CD14-positive monocyte (primary cell): ENCODE data around the gene CUBN. TPM values are rescaled to one million over a fixed set of nuclear protein-coding genes. Genes with fewer than 3 reads are reported as not detected.

Experiments
- DNase-seq, 3 donors: peaks; one replicate each; pipeline ENCODE4 v3.0.0-alpha.2; 2011 to 2022
- H2AFZ ChIP-seq: 2 replicates; pipeline ENCODE4 v1.6.0; 2012; ENCODE audit warnings: mild to moderate bottlenecking, low read depth, low read length, inconsistent platforms; ENCODE audit not compliant: insufficient read depth, poor library complexity, severe bottlenecking
- H3K27ac ChIP-seq, 2 donors: 1 replicate in 1 of 2; 2 replicates in 1 of 2; pipeline ENCODE4 v1.5.1; 2012 to 2013; ENCODE audit warnings: low read length in 2 of 2, control low read depth in 1 of 2, inconsistent platforms in 1 of 2, low read depth in 1 of 2, mild to moderate bottlenecking in 1 of 2
- H3K27me3 ChIP-seq, 2 donors: one replicate each; pipeline versions ENCODE4 v1.6.0 to v1.6.1; 2011 to 2013; ENCODE audit warnings: low read length in 2 of 2; ENCODE audit not compliant: control insufficient read depth in 2 of 2, insufficient read depth in 2 of 2
- H3K36me3 ChIP-seq, 2 donors: replicated peaks in 1 of 2; 1 replicate in 1 of 2; 2 replicates in 1 of 2; pipeline versions ENCODE4 v1.5.1 to v1.6.1; 2012 to 2013; ENCODE audit warnings: low read length in 2 of 2, control low read depth in 1 of 2, inconsistent platforms in 1 of 2, mild to moderate bottlenecking in 1 of 2; ENCODE audit not compliant: insufficient read depth in 2 of 2, control insufficient read depth in 1 of 2
- H3K4me1 ChIP-seq, 2 donors: 1 replicate in 1 of 2; 2 replicates in 1 of 2; pipeline versions ENCODE4 v1.5.1 to v1.6.1; 2012 to 2013; ENCODE audit warnings: low read length in 2 of 2, control low read depth in 1 of 2, inconsistent platforms in 1 of 2, mild to moderate bottlenecking in 1 of 2, moderate library complexity in 1 of 2; ENCODE audit not compliant: insufficient read depth in 2 of 2, control insufficient read depth in 1 of 2
- H3K4me2 ChIP-seq: replicated peaks from 2 replicates; pipeline ENCODE3; 2012; ENCODE audit warnings: low read length, moderate library complexity, mild to moderate bottlenecking; ENCODE audit not compliant: poor library complexity, severe bottlenecking; ENCODE audit errors: extremely low read depth
- H3K4me3 ChIP-seq, 3 experiments: fragments of 200-600 bp in 1 of 3; sonication (generic) in 1 of 3; replicated peaks in 1 of 3; 1 replicate in 2 of 3; 2 replicates in 1 of 3; pipeline ENCODE4 v1.5.1; 2011 to 2013; ENCODE audit warnings: low read length in 3 of 3, mild to moderate bottlenecking in 3 of 3, control low read depth in 2 of 3, low read depth in 2 of 3, inconsistent platforms in 1 of 3, moderate library complexity in 1 of 3
- H3K79me2 ChIP-seq: 2 replicates; pipeline ENCODE4 v1.6.0; 2012; ENCODE audit warnings: mild to moderate bottlenecking, control low read depth, inconsistent platforms, low read length, moderate library complexity; ENCODE audit not compliant: insufficient read depth
- H3K9ac ChIP-seq: 2 replicates; pipeline ENCODE4 v1.6.0; 2017; ENCODE audit warnings: low read length, mild to moderate bottlenecking; ENCODE audit not compliant: insufficient read depth, poor library complexity, severe bottlenecking
- H3K9me3 ChIP-seq, 2 donors: replicated peaks in 1 of 2; 1 replicate in 1 of 2; 2 replicates in 1 of 2; pipeline versions ENCODE4 v1.5.1 to v1.6.1; 2012 to 2013; ENCODE audit warnings: low read length in 2 of 2, control low read depth in 1 of 2; ENCODE audit not compliant: control insufficient read depth in 1 of 2, insufficient read depth in 1 of 2
- H4K20me1 ChIP-seq: 2 replicates; pipeline ENCODE4 v1.6.0; 2012; ENCODE audit warnings: mild to moderate bottlenecking, low read length, control low read depth, moderate library complexity; ENCODE audit not compliant: insufficient read depth
- H3K27ac Mint-ChIP-seq, 7 donors: one replicate each; pipeline ENCODE4 v1.8.0; 2020; ENCODE audit warnings: mild to moderate bottlenecking in 7 of 7, mixed read lengths in 7 of 7, moderate library complexity in 6 of 7, inconsistent platforms in 2 of 7
- H3K27me3 Mint-ChIP-seq, 3 donors: one replicate each; pipeline ENCODE4 v1.8.0; 2021 to 2022; ENCODE audit warnings: low read depth in 3 of 3, mild to moderate bottlenecking in 3 of 3, mixed read lengths in 3 of 3, moderate library complexity in 3 of 3, inconsistent platforms in 1 of 3
- H3K36me3 Mint-ChIP-seq, 2 donors: one replicate each; pipeline ENCODE4 v1.8.0; 2020; ENCODE audit warnings: mixed read lengths in 2 of 2, inconsistent platforms in 1 of 2, mild to moderate bottlenecking in 1 of 2
- H3K4me1 Mint-ChIP-seq: one replicate; pipeline ENCODE4 v1.8.0; 2020; ENCODE audit warnings: mild to moderate bottlenecking, mixed read lengths
- H3K4me3 Mint-ChIP-seq, 2 donors: one replicate each; pipeline ENCODE4 v1.8.0; 2020; ENCODE audit warnings: mild to moderate bottlenecking in 2 of 2, mixed read lengths in 2 of 2, moderate library complexity in 1 of 2
- H3K9me3 Mint-ChIP-seq, 7 donors: one replicate each; pipeline ENCODE4 v1.8.0; 2020 to 2022; ENCODE audit warnings: mixed read lengths in 7 of 7, mild to moderate bottlenecking in 6 of 7, moderate library complexity in 6 of 7, inconsistent platforms in 2 of 7
- CTCF ChIP-seq: fragments of 200-600 bp; IDR thresholded peaks from one replicate; pipeline ENCODE4 v1.8.0; 2022; ENCODE audit warnings: antibody characterized with exemption, mild to moderate bottlenecking
- WGBS: methylation state at CpG from one replicate; pipeline ENCODE4 v1.1.5; 2013; ENCODE audit warnings: missing lambda C conversion rate; ENCODE audit not compliant: insufficient coverage; 5-methylcytosine and 5-hydroxymethylcytosine counted together
- intact Hi-C, 2 donors: fragments of 100-400 bp; cut with micrococcal nuclease; formaldehyde crosslinking; loops; one replicate each; pipeline versions ENCODE4 v1.15.0 to v1.15.1; 2023
- polyA plus RNA-seq, 3 donors: library from polyadenylated mRNA; depleted of rRNA in 1 of 3; unstranded in 2 of 3; stranded (reverse) in 1 of 3; fragments of 300-500 nt in 2 of 3; fragments of >200 nt in 1 of 3; fragmentation: Illumina TruSeq in 2 of 3; gene quantifications; 1 replicate in 2 of 3; 2 replicates in 1 of 3; pipeline ENCODE4 v1.2.3, GENCODE V29; 2012 to 2021

CUBN gene
- polyA plus RNA-seq, 3 donors = 0.95 TPM; not detected in 2

GRCh38 chr10:17169803-17170202 is 40.2 kb upstream of the CUBN start:
- H2AFZ ChIP-seq = no peak overlapping the region
- no peaks in the 10 kb centered on the region for H4K20me1 ChIP-seq
- WGBS = 94% methylated on average over 2 of the region's 4 CpGs
- intact Hi-C loops = no loop called here
- Mint-ChIP-seq H3K27ac (no peak overlapping the region), H3K27me3 (no peaks in the 10 kb centered on the region), H3K4me3 (no peak overlapping the region), H3K9me3 (peaks cover 0 to 2% (median 0%) of the 10 kb centered on the region in 7 donors), H3K36me3 (peaks cover 11 to 18% of the 10 kb centered on the region in 2 donors), H3K4me1 (peaks cover 4% of the 10 kb centered on the region)
- peaks cover 0 to 5% of the 10 kb centered on the region in 2 donors for H3K4me1 ChIP-seq
- H3K36me3 ChIP-seq = peaks cover 0 to 5% of the 10 kb centered on the region in 2 donors
- no peaks in the 10 kb centered on the region for H3K9me3 ChIP-seq
- no peaks in the 10 kb centered on the region for H3K79me2 ChIP-seq
- H3K27me3 ChIP-seq = no peaks in the 10 kb centered on the region
- TF ChIP-seq CTCF = no peak
- H3K4me3 ChIP-seq = no peak overlapping the region
- no peak overlapping the region for H3K27ac ChIP-seq
- H3K9ac ChIP-seq = no peak overlapping the region
- no peak overlapping the region for H3K4me2 ChIP-seq
- DNase-seq = no peak

- peaks cover 0 to 5% of the 10 kb centered on the region in 2 donors for H3K36me3 ChIP-seq
Observed at GRCh38 chr10:17166699-17167098, 37.1 kb upstream of the CUBN start.

More at GRCh38 chr10:17166699-17167098, 37.1 kb upstream of the CUBN start:
- H3K79me2 ChIP-seq = no peaks in the 10 kb centered on the region
- Mint-ChIP-seq H3K36me3 (peaks cover 9 to 19% of the 10 kb centered on the region in 2 donors), H3K27me3 (no peaks in the 10 kb centered on the region), H3K4me3 (no peak overlapping the region), H3K27ac (peak overlapping the region in 1 of 7 donors; percentile 45), H3K4me1 (no peaks in the 10 kb centered on the region), H3K9me3 (peaks cover 0 to 4% (median 0%) of the 10 kb centered on the region in 7 donors)
- no peak overlapping the region for H3K27ac ChIP-seq
- no peaks in the 10 kb centered on the region for H3K9me3 ChIP-seq
- H3K27me3 ChIP-seq = no peaks in the 10 kb centered on the region
- no peak for TF ChIP-seq CTCF
- no peaks in the 10 kb centered on the region for H4K20me1 ChIP-seq
- no peak for DNase-seq
- H3K4me1 ChIP-seq = no peaks in the 10 kb centered on the region
- H3K9ac ChIP-seq = no peak overlapping the region
- no peak overlapping the region for H3K4me2 ChIP-seq
- 81% methylated on average over 2 of the region's 3 CpGs for WGBS
- H2AFZ ChIP-seq = no peak overlapping the region
- no peak overlapping the region for H3K4me3 ChIP-seq
- intact Hi-C loops = no loop called here
